Cardiac septum (tissue), 1 donor: ENCODE results near the gene MAGEB6B. TPM values are rescaled to one million over a fixed set of nuclear protein-coding genes. Genes with fewer than 3 reads are reported as not detected.
"Not testable (repeated sequence)": the region's sequence is repeated elsewhere in the genome, so short reads cannot be mapped to it uniquely, and the experiment has no call there.

Experiments
- DNase-seq: peaks from one replicate; pipeline ENCODE4 v3.0.0-alpha.2; 2020; ENCODE audit warnings: low spot score
- intact Hi-C: fragments of 100-400 bp; cut with DNase I; formaldehyde crosslinking; loops from one replicate; pipeline ENCODE4 v1.14.0; 2022
- long read RNA-seq: library from polyadenylated mRNA; unstranded; transcript quantifications from one replicate; pipeline ENCODE4 v2.0.0, GENCODE V29; 2021
- total RNA-seq: library from RNA; stranded (reverse); fragmentation: NEBNext Ultra II Directional; extraction: Animal tissue kit (Norgen Biotek cat#: 25700); gene quantifications from one replicate; pipeline ENCODE4 v1.2.1, GENCODE V29; 2021
- donor health status: DM: no; HTN: no; CAD: no.

The MAGEB6B gene
- not detected for total RNA-seq
- long read RNA-seq = 0 reads

DNA sequence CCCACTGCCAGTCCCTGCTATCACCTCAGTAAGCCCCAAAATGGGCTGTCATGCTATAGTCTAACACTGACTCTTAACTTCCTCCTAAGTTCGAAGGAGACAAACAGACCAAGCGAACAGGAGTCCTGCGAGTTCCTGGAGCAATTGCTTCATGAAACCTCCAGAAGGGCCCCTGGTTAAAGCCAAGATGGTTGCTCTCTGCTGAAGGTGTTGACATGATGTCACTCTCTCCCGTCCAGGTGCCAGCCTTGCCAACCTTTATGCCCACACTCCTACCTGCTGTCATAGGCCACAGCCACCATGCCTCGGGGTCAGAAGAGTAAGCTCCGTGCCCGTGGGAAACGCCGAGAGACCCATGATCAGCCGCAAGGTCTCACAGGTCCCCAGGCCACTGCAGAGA lies at the start of gene MAGEB6B:
TSS of gene MAGEB6B (plus strand) at position 301 of the 400 bp plus-strand sequence. CDS start at position 301, 0 bp downstream.
- DNase-seq = no peak
- intact Hi-C loops = no loop called here

DNA sequence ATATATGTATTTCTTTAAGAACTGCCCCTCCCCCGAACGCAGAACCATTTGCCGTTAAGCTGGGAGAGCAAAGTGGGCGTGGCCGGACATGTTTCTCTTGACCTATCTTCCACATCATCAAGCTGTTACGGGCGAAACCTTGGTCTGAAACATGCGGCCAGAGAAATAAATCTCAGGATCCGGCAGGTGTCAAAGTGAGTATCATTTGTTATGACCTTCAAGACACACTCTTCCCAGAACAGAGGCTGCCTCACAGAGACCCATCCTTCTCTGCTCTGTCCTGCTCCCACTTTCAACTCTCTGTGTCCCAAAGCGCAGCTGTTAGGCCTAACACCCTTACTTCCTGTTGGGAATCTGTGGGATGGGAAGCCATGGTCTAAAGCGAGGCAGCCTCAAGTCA lies 22.1 kb upstream of the MAGEB6B start, which contains the start of gene MAGEB18:
TSS of gene MAGEB18 (plus strand) at position 70 of the 400 bp plus-strand sequence. CDS start 643 bp downstream, outside the sequence.
- DNase-seq = no peak
- intact Hi-C loops = no loop called here

GRCh38 chrX:26146024-26146423 lies 14.4 kb upstream of the MAGEB6B start:
- no peak for DNase-seq
- intact Hi-C loops = no loop called here

DNA sequence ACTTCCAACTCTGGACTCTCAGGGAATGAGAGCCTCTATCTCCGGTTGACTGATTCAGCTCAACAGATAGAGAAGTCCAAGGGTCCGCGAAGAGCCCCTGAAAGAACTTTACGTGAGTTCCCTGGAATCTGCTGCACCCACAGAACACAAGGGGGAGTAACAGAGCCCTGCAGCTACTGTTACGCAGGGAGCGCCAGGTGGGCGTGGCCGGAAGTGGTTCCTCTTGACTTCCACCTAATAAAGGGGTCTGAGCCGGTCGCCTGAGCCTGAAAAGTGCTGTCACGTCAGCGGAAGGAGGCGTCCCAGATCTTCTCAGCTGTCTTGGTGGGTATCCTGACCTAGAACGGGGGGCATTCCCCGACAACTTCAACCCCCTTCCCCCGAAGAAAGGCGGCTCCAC lies 31.8 kb downstream of the MAGEB6B start, which contains the start of gene MAGEB6:
TSS of gene MAGEB6 (plus strand) at position 237 of the 400 bp plus-strand sequence. CDS start 1,407 bp downstream, outside the sequence.
- no peak for DNase-seq
- intact Hi-C loops = no loop called here

DNA sequence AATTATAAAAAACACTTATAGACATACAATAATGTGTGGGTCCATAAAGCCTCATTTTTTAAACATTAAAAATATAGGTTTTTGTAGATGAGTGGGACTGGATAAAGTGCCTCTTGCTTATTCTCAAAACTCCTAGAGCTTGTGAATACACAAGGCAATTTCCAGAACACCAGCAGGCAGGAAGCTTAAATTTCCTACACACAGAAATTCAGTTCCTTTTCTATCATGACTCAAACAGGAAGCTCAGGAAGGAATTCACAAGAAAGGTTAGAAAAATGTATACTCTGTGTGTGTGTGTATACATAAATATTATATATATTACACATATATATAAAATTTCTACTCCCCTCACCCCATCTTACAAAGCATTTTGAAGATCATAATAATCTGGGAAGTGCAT lies 43.2 kb downstream of the MAGEB6B start:
- intact Hi-C loops = no loop called here
- DNase-seq = no peak

DNA sequence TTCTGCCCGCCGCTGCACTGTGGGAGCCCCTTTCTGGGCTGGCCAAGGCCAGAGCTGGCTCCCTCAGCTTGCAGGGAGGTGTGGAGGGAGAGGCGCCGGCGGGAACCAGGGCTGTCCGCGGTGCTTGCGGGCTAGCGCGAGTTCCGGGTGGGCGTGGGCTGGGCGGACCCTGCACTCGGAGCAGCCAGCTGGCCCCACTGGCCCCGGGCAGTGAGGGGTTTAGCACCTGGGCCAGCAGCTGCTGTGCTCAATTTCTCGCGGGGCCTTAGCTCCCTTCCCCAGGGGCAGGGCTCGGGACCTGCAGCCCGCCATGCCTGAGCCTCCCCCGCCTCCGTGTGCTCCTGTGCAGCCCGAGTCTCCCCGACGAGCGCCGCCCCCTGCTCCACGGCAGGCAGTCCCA lies 44.3 kb downstream of the MAGEB6B start:
- DNase-seq, intact Hi-C loops: not testable (repeated sequence)

GRCh38 chrX:26208012-26208411 lies 47.6 kb downstream of the MAGEB6B start:
- intact Hi-C loops = no loop called here
- DNase-seq = no peak

Other genes starting within 250 kb of the MAGEB6B start
- gene MAGEB18, start 22.3 kb upstream of the MAGEB6B start, total RNA-seq = not detected
- not detected for gene MAGEB6, start 31.8 kb downstream of the MAGEB6B start, total RNA-seq
- gene MAGEB5, start 55.6 kb downstream of the MAGEB6B start, total RNA-seq = not detected